OCI-LY7 (cell line): ENCODE results near the gene PLA2G4A. TPM values are rescaled to one million over a fixed set of nuclear protein-coding genes. Genes with fewer than 3 reads are reported as not detected.

Experiments used
- BruUV-seq: library from RNA; stranded (reverse); fragments of 400-500 nt; replicated peaks from 2 replicates; lab custom pipeline; 2021; lab: Mats Ljungman, UMichigan
- CTCF ChIA-PET: fragments of 300-600 bp; sonication (Branson Sonifier 250); formaldehyde crosslinking; loops from one replicate; lab custom pipeline; 2022; ENCODE audit warnings: antibody characterized with exemption; ENCODE audit not compliant: unreplicated experiment; lab: Charles Lee
- POLR2A ChIA-PET: fragments of 300-600 bp; sonication (Branson Sonifier 250); formaldehyde crosslinking; loops from one replicate; lab custom pipeline; 2022; ENCODE audit warnings: antibody characterized with exemption; lab: Charles Lee
- DNase-seq: peaks from one replicate; pipeline ENCODE4 v3.0.0-alpha.2; 2015; ENCODE audit warnings: low spot score
- H2AFZ ChIP-seq: fragments of 200-600 bp; sonication (generic), shearing (Covaris generic); 2 replicates; pipeline ENCODE4 v1.6.1; 2014; ENCODE audit warnings: mild to moderate bottlenecking, antibody characterized with exemption, low read length, moderate library complexity
- H3K27ac ChIP-seq: fragments of 200-600 bp; sonication (generic); 2 replicates; pipeline ENCODE4 v1.5.1; 2014; ENCODE audit warnings: mixed run types, low read depth, mild to moderate bottlenecking, moderate library complexity, low read length, inconsistent platforms; ENCODE audit not compliant: poor library complexity, severe bottlenecking
- H3K36me3 ChIP-seq: fragments of 200-600 bp; sonication (generic); 2 replicates; pipeline ENCODE4 v1.6.1; 2014; ENCODE audit warnings: mild to moderate bottlenecking, antibody characterized with exemption, low read length, moderate library complexity, mixed read lengths; ENCODE audit not compliant: insufficient read depth
- H3K4me1 ChIP-seq: fragments of 200-600 bp; sonication (generic); 2 replicates; pipeline ENCODE4 v1.5.1; 2014; ENCODE audit warnings: mild to moderate bottlenecking, low read length; ENCODE audit not compliant: insufficient read depth, poor library complexity, severe bottlenecking
- H3K4me2 ChIP-seq: fragments of 200-600 bp; sonication (generic); 2 replicates; pipeline ENCODE4 v1.6.1; 2014; ENCODE audit warnings: mild to moderate bottlenecking, low read length
- H3K4me3 ChIP-seq: fragments of 200-600 bp; sonication (generic); 2 replicates; pipeline ENCODE4 v1.5.1; 2014; ENCODE audit warnings: mild to moderate bottlenecking, low read depth, low read length; ENCODE audit not compliant: poor library complexity, severe bottlenecking
- H3K79me2 ChIP-seq: fragments of 200-600 bp; sonication (generic); 2 replicates; pipeline ENCODE4 v1.6.1; 2016; ENCODE audit warnings: low read depth, mild to moderate bottlenecking, low read length, moderate library complexity, mixed read lengths; ENCODE audit not compliant: insufficient read depth
- H3K9me2 ChIP-seq: fragments of 200-600 bp; sonication (generic); 2 replicates; pipeline ENCODE4 v1.6.1; 2016; ENCODE audit warnings: mild to moderate bottlenecking, low read length, mixed read lengths; ENCODE audit not compliant: insufficient read depth
- H3K9me3 ChIP-seq: fragments of 200-600 bp; sonication (generic); 2 replicates; pipeline ENCODE4 v1.6.1; 2014; ENCODE audit warnings: mild to moderate bottlenecking, mixed run types, low read length, mixed read lengths
- H4K20me1 ChIP-seq: fragments of 200-600 bp; sonication (generic); 2 replicates; pipeline ENCODE4 v1.6.1; 2014; ENCODE audit warnings: mild to moderate bottlenecking, antibody characterized with exemption, low read length, moderate library complexity, mixed read lengths; ENCODE audit not compliant: insufficient read depth
- EZH2phosphoT487 ChIP-seq: fragments of 200-600 bp; sonication (generic); IDR thresholded peaks from 2 replicates; pipeline ENCODE4 v1.6.1; 2018; ENCODE audit warnings: low read depth, borderline replicate concordance, mild to moderate bottlenecking, mixed run types, antibody characterized with exemption, low read length, moderate library complexity, mixed read lengths
- intact Hi-C: fragments of 100-400 bp; cut with micrococcal nuclease; formaldehyde crosslinking; loops from one replicate; pipeline ENCODE4 v1.10.0; 2022; ENCODE audit not compliant: unreplicated experiment
- total RNA-seq, 2 experiments: library from RNA; depleted of rRNA in 1 of 2; stranded (reverse); fragments of >200 nt in 1 of 2; shearing (Covaris generic) in 1 of 2; gene quantifications; 2 replicates each; pipeline ENCODE4 v1.2.3, GENCODE V29; 2014 to 2022
- TF ChIP-seq, protein P1 (sequence below): fragments of 200-600 bp; sonication (generic); conservative IDR thresholded peaks from 2 replicates; pipeline ENCODE4 v1.5.1; 2014; ENCODE audit warnings: mild to moderate bottlenecking, antibody characterized with exemption, low read length, moderate library complexity, mixed read lengths

Gene PLA2G4A
- total RNA-seq, 2 experiments from 2014 or later = not detected

DNA sequence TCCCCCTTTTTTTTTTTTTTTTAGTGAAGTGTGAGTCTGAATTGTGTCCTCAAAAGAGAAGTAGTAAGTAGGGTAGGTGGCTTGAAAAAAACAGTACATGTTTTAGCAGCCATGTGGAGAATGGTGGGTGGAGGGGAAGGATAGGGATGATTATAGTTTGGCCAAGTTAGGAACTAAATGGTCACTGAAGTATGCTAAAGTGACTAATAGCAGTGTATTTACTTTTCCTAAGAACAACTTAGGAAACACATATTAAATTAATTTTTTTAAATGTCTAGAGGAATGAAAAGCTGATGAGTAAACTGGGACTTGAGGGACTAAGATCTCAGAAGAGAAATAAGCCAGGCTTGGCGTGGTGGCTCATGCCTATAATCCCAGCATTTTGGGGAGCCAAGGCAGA, 55.5 kb downstream of the PLA2G4A start:
- intact Hi-C loops = no loop called here
- H3K9me2 ChIP-seq = no peaks in the 10 kb centered on the region
- no peak for DNase-seq
- ChIA-PET POLR2A (interaction anchor here (0.7 to 1.6 kb wide), 2 partner anchors 12 to 1482 kb away, joined by 5 to 6 read pairs; no protein-coding TSS in a partner anchor), CTCF (no interaction called here)
- BruUV-seq = no TSS peak
- H3K4me2 ChIP-seq = no peak overlapping the region
- no peak overlapping the region for H2AFZ ChIP-seq
- H3K9me3 ChIP-seq = no peaks in the 10 kb centered on the region
- no peaks in the 10 kb centered on the region for H3K79me2 ChIP-seq
- H4K20me1 ChIP-seq = no peaks in the 10 kb centered on the region
- no peaks in the 10 kb centered on the region for H3K36me3 ChIP-seq
- no peak overlapping the region for H3K27ac ChIP-seq
- TF ChIP-seq, protein P1, sequence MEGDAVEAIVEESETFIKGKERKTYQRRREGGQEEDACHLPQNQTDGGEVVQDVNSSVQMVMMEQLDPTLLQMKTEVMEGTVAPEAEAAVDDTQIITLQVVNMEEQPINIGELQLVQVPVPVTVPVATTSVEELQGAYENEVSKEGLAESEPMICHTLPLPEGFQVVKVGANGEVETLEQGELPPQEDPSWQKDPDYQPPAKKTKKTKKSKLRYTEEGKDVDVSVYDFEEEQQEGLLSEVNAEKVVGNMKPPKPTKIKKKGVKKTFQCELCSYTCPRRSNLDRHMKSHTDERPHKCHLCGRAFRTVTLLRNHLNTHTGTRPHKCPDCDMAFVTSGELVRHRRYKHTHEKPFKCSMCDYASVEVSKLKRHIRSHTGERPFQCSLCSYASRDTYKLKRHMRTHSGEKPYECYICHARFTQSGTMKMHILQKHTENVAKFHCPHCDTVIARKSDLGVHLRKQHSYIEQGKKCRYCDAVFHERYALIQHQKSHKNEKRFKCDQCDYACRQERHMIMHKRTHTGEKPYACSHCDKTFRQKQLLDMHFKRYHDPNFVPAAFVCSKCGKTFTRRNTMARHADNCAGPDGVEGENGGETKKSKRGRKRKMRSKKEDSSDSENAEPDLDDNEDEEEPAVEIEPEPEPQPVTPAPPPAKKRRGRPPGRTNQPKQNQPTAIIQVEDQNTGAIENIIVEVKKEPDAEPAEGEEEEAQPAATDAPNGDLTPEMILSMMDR = no peak
- no peak for TF ChIP-seq EZH2phosphoT487
- no peak overlapping the region for H3K4me3 ChIP-seq
- no peaks in the 10 kb centered on the region for H3K4me1 ChIP-seq

DNA sequence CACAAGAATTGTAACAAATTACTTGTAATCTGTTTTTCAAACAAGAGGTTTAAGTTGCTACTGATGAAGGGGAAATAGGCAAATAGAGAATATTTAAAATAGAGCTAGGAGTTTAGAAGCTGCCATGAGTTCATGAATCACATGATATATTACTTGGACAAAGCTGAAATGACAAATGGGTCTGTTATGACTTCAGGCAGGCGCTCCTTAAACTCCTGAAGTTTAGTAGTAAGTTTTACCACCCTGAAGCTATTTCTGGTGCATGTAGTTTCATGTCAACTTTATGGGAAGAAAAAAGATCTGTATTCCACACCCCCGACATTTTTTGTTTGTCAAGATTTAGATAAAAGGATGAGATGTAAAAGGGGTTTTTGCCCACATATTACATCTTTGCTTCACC, 58.5 kb downstream of the PLA2G4A start:
- Histone ChIP-seq H3K36me3 (no peaks in the 10 kb centered on the region), H3K9me2 (no peaks in the 10 kb centered on the region), H3K4me2 (no peak overlapping the region), H4K20me1 (no peaks in the 10 kb centered on the region), H3K4me1 (no peaks in the 10 kb centered on the region), H2AFZ (no peak overlapping the region), H3K4me3 (no peak overlapping the region), H3K79me2 (no peaks in the 10 kb centered on the region), H3K9me3 (no peaks in the 10 kb centered on the region), H3K27ac (no peak overlapping the region)
- TF ChIP-seq, protein P1 = no peak
- TF ChIP-seq EZH2phosphoT487 = no peak
- intact Hi-C loops = no loop called here
- ChIA-PET CTCF (no interaction called here), POLR2A (no interaction called here)
- no peak for DNase-seq
- no TSS peak for BruUV-seq

DNA sequence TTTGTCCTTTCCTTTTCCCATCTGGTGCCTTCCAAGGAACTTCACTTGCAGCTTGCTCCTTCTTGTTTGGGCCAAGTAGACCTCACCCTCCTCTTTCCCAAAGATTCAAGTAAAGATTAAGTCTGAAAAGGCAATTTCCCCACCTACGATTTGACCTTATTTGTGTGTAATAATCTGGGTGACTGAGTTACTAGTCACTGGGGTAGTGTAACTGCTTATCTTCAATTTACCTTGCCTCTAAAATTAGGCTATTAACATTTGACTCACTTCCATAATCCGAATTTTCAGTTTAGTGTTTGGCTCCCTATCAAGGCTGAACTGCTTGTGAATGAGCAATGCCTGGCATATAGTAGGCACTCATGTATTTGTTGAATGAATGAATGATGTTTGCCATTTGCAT, 59.6 kb downstream of the PLA2G4A start:
- Histone ChIP-seq H3K79me2 (no peaks in the 10 kb centered on the region), H2AFZ (no peak overlapping the region), H3K4me3 (no peak overlapping the region), H3K4me1 (no peaks in the 10 kb centered on the region), H3K9me3 (no peaks in the 10 kb centered on the region), H3K4me2 (no peak overlapping the region), H3K9me2 (no peaks in the 10 kb centered on the region), H3K36me3 (no peaks in the 10 kb centered on the region), H4K20me1 (no peaks in the 10 kb centered on the region), H3K27ac (no peak overlapping the region)
- DNase-seq = no peak
- intact Hi-C loops = no loop called here
- ChIA-PET POLR2A (interaction anchor here (0.7 kb wide), 1 partner anchor 1587 kb away, joined by 3 read pairs; no protein-coding TSS in a partner anchor), CTCF (no interaction called here)
- TF ChIP-seq, protein P1 = no peak
- no TSS peak for BruUV-seq
